Fibroblast of lung (primary cell): ENCODE results near the gene ACTN1. TPM values are rescaled to one million over a fixed set of nuclear protein-coding genes. Genes with fewer than 3 reads are reported as not detected.

Experiments
- DNase-seq, 2 donors: peaks; one replicate each; pipeline versions ENCODE4 v3.0.0 to v3.0.0-alpha.2; 2010; ENCODE audit warnings: low read depth in 2 of 2
- H2AFZ ChIP-seq: 2 replicates; pipeline ENCODE4 v1.5.1; 2012; ENCODE audit warnings: low read length, control low read depth, inconsistent platforms
- H3K27ac ChIP-seq: 2 replicates; pipeline ENCODE4 v1.5.1; 2011; ENCODE audit warnings: low read length, control low read depth; ENCODE audit not compliant: insufficient read depth
- H3K27me3 ChIP-seq: 2 replicates; pipeline ENCODE4 v1.5.1; 2011; ENCODE audit warnings: mild to moderate bottlenecking, low read length; ENCODE audit not compliant: control insufficient read depth, insufficient read depth
- H3K36me3 ChIP-seq: 2 replicates; pipeline ENCODE4 v1.5.1; 2011; ENCODE audit warnings: low read length; ENCODE audit not compliant: control insufficient read depth, insufficient read depth
- H3K4me1 ChIP-seq: 2 replicates; pipeline ENCODE4 v1.5.1; 2011; ENCODE audit warnings: low read length; ENCODE audit not compliant: control insufficient read depth, insufficient read depth; ENCODE audit errors: extremely low read depth
- H3K4me2 ChIP-seq: 2 replicates; pipeline ENCODE4 v1.5.1; 2011; ENCODE audit warnings: low read length, control low read depth; ENCODE audit not compliant: insufficient read depth; ENCODE audit errors: extremely low read depth
- H3K4me3 ChIP-seq, 4 experiments: fragments of 200-600 bp in 1 of 4; sonication (generic) in 1 of 4; replicated peaks in 1 of 4; 2 replicates each; pipeline ENCODE4 v1.5.1; 2011 to 2016; ENCODE audit warnings: low read length in 4 of 4, low read depth in 3 of 4, mild to moderate bottlenecking in 3 of 4, control low read depth in 2 of 4, inconsistent platforms in 1 of 4, mixed read lengths in 1 of 4; ENCODE audit not compliant: insufficient read depth in 1 of 4; ENCODE audit errors: control extremely low read depth in 1 of 4
- H3K79me2 ChIP-seq: 2 replicates; pipeline ENCODE4 v1.5.1; 2012; ENCODE audit warnings: mild to moderate bottlenecking, low read length, inconsistent platforms; ENCODE audit not compliant: control insufficient read depth, insufficient read depth
- H3K9ac ChIP-seq: 2 replicates; pipeline ENCODE4 v1.5.1; 2011; ENCODE audit warnings: mild to moderate bottlenecking, low read length, control low read depth; ENCODE audit not compliant: insufficient read depth
- H3K9me3 ChIP-seq: 2 replicates; pipeline ENCODE4 v1.5.1; 2012; ENCODE audit warnings: low read depth, low read length; ENCODE audit not compliant: control insufficient read depth, insufficient read depth
- H4K20me1 ChIP-seq: 2 replicates; pipeline ENCODE4 v1.5.1; 2011; ENCODE audit warnings: low read length; ENCODE audit not compliant: control insufficient read depth, insufficient read depth; ENCODE audit errors: extremely low read depth
- CTCF ChIP-seq, 2 donors: IDR thresholded peaks in 1 of 2; conservative IDR thresholded peaks in 1 of 2; 1 replicate in 1 of 2; 2 replicates in 1 of 2; pipeline ENCODE4 v1.5.1; 2011 to 2012; ENCODE audit warnings: low read length in 2 of 2, control low read depth in 1 of 2, inconsistent platforms in 1 of 2, low read depth in 1 of 2, mild to moderate bottlenecking in 1 of 2
- EZH2 ChIP-seq: IDR thresholded peaks from 2 replicates; pipeline ENCODE4 v1.5.1; 2012; ENCODE audit warnings: low read length, control low read depth, mild to moderate bottlenecking; ENCODE audit errors: missing control alignments
- polyA plus RNA-seq, 2 donors: library from polyadenylated mRNA; depleted of rRNA in 1 of 2; stranded (reverse) in 1 of 2; unstranded in 1 of 2; fragments of >200 nt; gene quantifications; 2 replicates each; pipeline ENCODE4 v1.2.1, GENCODE V29; 2011 to 2012; ENCODE audit warnings: missing spikeins in 1 of 2
- total RNA-seq: library from RNA; depleted of rRNA; stranded (reverse); fragments of >200 nt; gene quantifications from 2 replicates; pipeline ENCODE4 v1.2.1, GENCODE V29; 2014

ACTN1 gene
- total and polyA plus RNA-seq, 2 donors (not counting 1 experiment from before 2014, with no cell fraction given): 254 to 729 TPM

GRCh38 chr14:68882235-68882634 is 96.9 kb downstream of the ACTN1 start:
- no peak overlapping the region for H3K4me3 ChIP-seq
- TF ChIP-seq EZH2 (no peak), CTCF (conservative IDR thresholded peaks at IDR 0.05 in 1 of 2, IDR thresholded peaks at IDR 0.05 in 1 of 2; ENCODE audit: low read depth in 1 of 2, low read length in 2 of 2) (no peak)
- peaks cover 64% of the 10 kb centered on the region for H3K36me3 ChIP-seq
- H3K9ac ChIP-seq: no peak overlapping the region
- H3K4me2 ChIP-seq: no peak overlapping the region
- peaks cover 4% of the 10 kb centered on the region for H3K79me2 ChIP-seq
- H4K20me1 ChIP-seq: no peaks in the 10 kb centered on the region
- no peaks in the 10 kb centered on the region for H3K9me3 ChIP-seq
- peaks cover 10% of the 10 kb centered on the region for H3K4me1 ChIP-seq
- H3K27ac ChIP-seq: no peak overlapping the region
- DNase-seq: no peak
- H2AFZ ChIP-seq: no peak overlapping the region
- no peaks in the 10 kb centered on the region for H3K27me3 ChIP-seq

- Histone ChIP-seq H3K4me1 (peaks cover 10% of the 10 kb centered on the region), H4K20me1 (no peaks in the 10 kb centered on the region), H3K27ac (no peak overlapping the region), H3K9me3 (no peaks in the 10 kb centered on the region), H3K4me2 (no peak overlapping the region), H3K4me3 (no peak overlapping the region), H3K9ac (no peak overlapping the region), H3K36me3 (peaks cover 69% of the 10 kb centered on the region), H2AFZ (no peak overlapping the region), H3K27me3 (no peaks in the 10 kb centered on the region), H3K79me2 (peaks cover 4% of the 10 kb centered on the region)
- no peak for TF ChIP-seq EZH2
- DNase-seq: no peak
These were observed 97.7 kb downstream of the ACTN1 start for GRCh38 chr14:68881396-68881795.

GRCh38 chr14:68880581-68881105 is 98.5 kb downstream of the ACTN1 start:
- TF ChIP-seq CTCF (conservative IDR thresholded peaks at IDR 0.05 in 1 of 2, IDR thresholded peaks at IDR 0.05 in 1 of 2; ENCODE audit: low read depth in 1 of 2, low read length in 2 of 2): no peak
- no peak for TF ChIP-seq EZH2
- DNase-seq: no peak

More at GRCh38 chr14:68880581-68881105, 98.5 kb downstream of the ACTN1 start:
- Histone ChIP-seq H3K27ac (no peak overlapping the region), H3K9me3 (no peaks in the 10 kb centered on the region), H3K27me3 (no peaks in the 10 kb centered on the region), H3K4me2 (no peak overlapping the region), H2AFZ (no peak overlapping the region), H3K79me2 (peaks cover 4% of the 10 kb centered on the region), H3K4me3 (no peak overlapping the region), H4K20me1 (no peaks in the 10 kb centered on the region), H3K4me1 (peaks cover 9% of the 10 kb centered on the region), H3K9ac (no peak overlapping the region), H3K36me3 (peaks cover 68% of the 10 kb centered on the region)
